Naive B cell (primary cell): ENCODE data around the gene PELO. TPM values are rescaled to one million over a fixed set of nuclear protein-coding genes. Genes with fewer than 3 reads are reported as not detected.
"Not testable (repeated sequence)": the region's sequence is repeated elsewhere in the genome, so short reads cannot be mapped to it uniquely, and the experiment has no call there.

Experiments
- ATAC-seq, 2 donors: fragments of 150-1000 bp; cut with Tn5 transposase; 2 replicates each; pipeline ENCODE4 v1.10.0; 2021; ENCODE audit warnings: low read depth in 2 of 2, mild to moderate bottlenecking in 2 of 2, moderate library complexity in 2 of 2
- DNase-seq: peaks from one replicate; pipeline ENCODE4 v3.0.0; 2022
- H3K27ac Mint-ChIP-seq, 6 donors: one replicate each; pipeline ENCODE4 v1.8.0; 2020 to 2022; ENCODE audit warnings: mild to moderate bottlenecking in 6 of 6, mixed read lengths in 6 of 6, moderate library complexity in 5 of 6, inconsistent platforms in 2 of 6
- H3K27me3 Mint-ChIP-seq, 3 donors: one replicate each; pipeline ENCODE4 v1.8.0; 2021 to 2022; ENCODE audit warnings: mixed read lengths in 3 of 3, mild to moderate bottlenecking in 1 of 3
- H3K36me3 Mint-ChIP-seq, 2 donors: one replicate each; pipeline ENCODE4 v1.8.0; 2020 to 2022; ENCODE audit warnings: mixed read lengths in 2 of 2, inconsistent platforms in 1 of 2, mild to moderate bottlenecking in 1 of 2
- H3K4me1 Mint-ChIP-seq, 3 donors: one replicate each; pipeline ENCODE4 v1.8.0; 2020 to 2022; ENCODE audit warnings: mixed read lengths in 3 of 3, inconsistent platforms in 1 of 3, mild to moderate bottlenecking in 1 of 3, moderate library complexity in 1 of 3
- H3K4me3 Mint-ChIP-seq, 8 donors: one replicate each; pipeline ENCODE4 v1.8.0; 2020 to 2022; ENCODE audit warnings: mild to moderate bottlenecking in 8 of 8, mixed read lengths in 8 of 8, moderate library complexity in 8 of 8, inconsistent platforms in 2 of 8
- H3K9me3 Mint-ChIP-seq, 7 donors: one replicate each; pipeline ENCODE4 v1.8.0; 2020 to 2022; ENCODE audit warnings: mixed read lengths in 7 of 7, mild to moderate bottlenecking in 5 of 7, inconsistent platforms in 2 of 7, moderate library complexity in 1 of 7
- polyA plus RNA-seq, 6 donors: library from polyadenylated mRNA; unstranded; fragments of 300-500 nt; fragmentation: Illumina TruSeq; gene quantifications; one replicate each; pipeline ENCODE4 v1.2.3, GENCODE V29; 2021; ENCODE audit warnings: low read depth in 6 of 6

Gene PELO, protein sequence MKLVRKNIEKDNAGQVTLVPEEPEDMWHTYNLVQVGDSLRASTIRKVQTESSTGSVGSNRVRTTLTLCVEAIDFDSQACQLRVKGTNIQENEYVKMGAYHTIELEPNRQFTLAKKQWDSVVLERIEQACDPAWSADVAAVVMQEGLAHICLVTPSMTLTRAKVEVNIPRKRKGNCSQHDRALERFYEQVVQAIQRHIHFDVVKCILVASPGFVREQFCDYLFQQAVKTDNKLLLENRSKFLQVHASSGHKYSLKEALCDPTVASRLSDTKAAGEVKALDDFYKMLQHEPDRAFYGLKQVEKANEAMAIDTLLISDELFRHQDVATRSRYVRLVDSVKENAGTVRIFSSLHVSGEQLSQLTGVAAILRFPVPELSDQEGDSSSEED
- 1 to 10 TPM; 1.3 to 3.6 (median 1.8) TPM for polyA plus RNA-seq

DNA sequence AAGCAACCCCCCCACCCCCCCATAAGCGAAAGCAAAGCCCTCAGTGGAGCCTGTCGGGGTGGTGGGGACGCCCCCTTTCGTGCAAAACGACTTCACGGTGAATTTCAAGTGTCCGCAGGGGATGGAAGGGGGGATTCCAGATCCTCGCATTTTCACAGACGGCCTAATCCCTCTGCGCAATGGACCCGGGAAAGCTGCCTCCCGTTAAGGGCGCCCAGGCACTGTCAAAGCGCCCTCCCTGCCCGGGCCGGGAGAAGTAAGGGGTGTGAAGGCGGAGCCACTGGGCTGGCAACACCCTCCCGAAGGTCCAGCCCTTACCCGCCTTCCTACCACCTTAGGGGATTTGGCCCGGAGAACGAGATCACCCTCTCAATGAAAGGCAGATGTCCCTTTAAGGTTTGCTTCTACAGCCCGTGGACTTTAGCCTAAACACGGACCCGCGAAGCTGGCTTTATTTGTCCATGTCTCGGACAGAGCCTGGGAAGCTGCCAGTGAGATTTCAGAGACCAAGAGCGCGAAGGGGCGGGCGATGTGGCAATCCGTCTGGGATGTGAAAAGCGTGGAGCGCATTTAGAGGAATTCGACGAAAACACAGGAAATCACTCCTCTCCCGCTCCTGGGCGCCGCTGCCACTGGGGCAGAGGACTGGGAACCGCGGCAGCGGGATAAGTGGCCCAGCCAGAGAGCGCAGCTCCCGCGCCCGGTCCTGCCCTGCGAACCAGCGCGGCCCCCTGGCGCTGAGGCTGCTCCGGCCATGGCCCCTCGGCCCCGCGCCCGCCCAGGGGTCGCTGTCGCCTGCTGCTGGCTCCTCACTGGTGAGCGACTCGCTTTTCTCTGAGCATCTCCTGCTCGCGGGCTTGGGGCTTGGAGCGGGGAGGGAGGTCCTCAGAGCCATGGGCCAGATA lies at the start of gene PELO, which contains the start of gene ITGA1:
Gene PELO, plus strand, starts transcription at position 317 of the 905 bp plus-strand sequence. CDS start 12,479 bp downstream, outside the sequence.
Gene ITGA1, plus strand, starts transcription at position 317 of the 905 bp plus-strand sequence. Its CDS starts 438 bp downstream, at position 755.
- Mint-ChIP-seq H3K27ac (peak within 1 kb of the TSS in 3 of 6 donors; percentile 12 to 79 (median 75)), H3K27me3 (peaks cover 52 to 68% (median 53%) of the 10 kb centered on the region in 3 donors), H3K4me3 (peak within 1 kb of the TSS; percentile 82 to 92 (median 87)), H3K36me3 (no peaks in the 10 kb centered on the region), H3K4me1 (peaks cover 14 to 17% (median 14%) of the 10 kb centered on the region in 3 donors), H3K9me3 (no peaks in the 10 kb centered on the region)
- DNase-seq (peak; percentile 33), ATAC-seq (peak; percentile 68 to 73)

DNA sequence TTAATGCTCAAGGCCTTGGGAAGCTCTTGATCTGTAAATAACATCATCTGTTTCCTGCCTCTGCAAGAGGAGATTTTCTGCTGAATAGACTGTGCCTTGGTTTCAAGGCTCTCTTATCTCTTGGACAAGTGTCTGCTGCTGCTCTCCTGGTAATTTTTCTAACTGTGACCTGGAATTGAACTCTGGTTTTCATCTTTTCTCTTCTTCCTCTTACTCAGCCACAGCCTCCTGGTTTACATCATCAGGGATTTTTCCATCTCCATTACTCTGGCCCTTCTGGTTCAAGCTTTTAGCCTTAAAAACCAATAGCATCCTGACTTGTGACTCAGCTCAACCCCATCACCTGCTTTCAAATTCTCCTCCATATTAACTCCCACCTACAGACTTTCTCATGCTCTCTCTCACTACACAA lies 49.6 kb upstream of the PELO start:
- no peak for ATAC-seq
- Mint-ChIP-seq H3K27ac (no peak overlapping the region), H3K27me3 (peaks cover 0 to 4% (median 0%) of the 10 kb centered on the region in 3 donors), H3K36me3 (no peaks in the 10 kb centered on the region), H3K4me1 (no peaks in the 10 kb centered on the region), H3K9me3 (peaks cover 0 to 4% (median 0%) of the 10 kb centered on the region in 7 donors), H3K4me3 (no peak overlapping the region)
- DNase-seq, result no peak

DNA sequence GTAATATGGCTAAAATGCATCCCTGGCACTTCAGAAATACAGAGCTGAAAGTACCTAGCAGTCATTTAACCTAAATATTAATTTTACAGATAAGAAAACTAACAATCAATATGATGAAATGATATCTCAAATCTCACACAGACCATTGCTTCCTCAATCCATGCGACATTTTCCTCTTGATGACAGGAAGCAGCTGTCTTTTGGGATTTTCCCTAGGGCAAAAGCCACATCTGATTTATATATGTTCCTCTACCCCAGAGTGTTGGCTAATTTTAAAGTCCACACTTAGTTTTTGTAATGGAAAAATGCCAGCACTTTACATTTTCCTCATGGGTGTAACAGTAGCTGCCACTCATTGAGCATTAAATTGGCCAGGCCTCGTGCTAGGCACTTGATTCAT lies 47.7 kb upstream of the PELO start:
- no peak overlapping the region for H3K27ac Mint-ChIP-seq
- H3K4me1 Mint-ChIP-seq, result no peaks in the 10 kb centered on the region
- no peak for DNase-seq
- H3K4me3 Mint-ChIP-seq, result no peak overlapping the region
- peaks cover 0 to 4% (median 0%) of the 10 kb centered on the region in 7 donors for H3K9me3 Mint-ChIP-seq
- no peaks in the 10 kb centered on the region for H3K36me3 Mint-ChIP-seq
- peaks cover 0 to 4% (median 0%) of the 10 kb centered on the region in 3 donors for H3K27me3 Mint-ChIP-seq
- no peak for ATAC-seq

DNA sequence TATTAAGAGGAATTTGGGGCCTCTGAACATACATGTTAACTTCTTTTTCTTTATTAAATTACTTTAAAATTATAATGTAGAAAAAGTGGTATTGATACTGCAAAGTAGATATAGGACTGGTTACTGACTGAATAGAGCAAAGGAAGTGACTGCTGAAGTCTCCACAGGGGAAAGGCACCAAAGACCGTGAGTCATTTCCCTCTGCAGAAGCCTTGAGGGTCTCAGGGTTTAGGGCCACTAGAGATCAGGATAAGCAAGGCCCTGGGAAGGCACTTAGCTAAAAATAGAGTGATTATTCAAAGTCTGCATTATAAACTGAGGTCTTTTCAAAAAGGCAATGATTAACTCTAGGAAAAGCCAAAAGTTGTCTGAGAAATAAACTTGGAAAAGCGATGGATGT lies 44.7 kb upstream of the PELO start:
- Mint-ChIP-seq H3K9me3 (no peaks in the 10 kb centered on the region), H3K4me1 (no peaks in the 10 kb centered on the region), H3K4me3 (peak overlapping the region in 1 of 8 donors; percentile 4), H3K36me3 (no peaks in the 10 kb centered on the region), H3K27me3 (peaks cover 0 to 4% (median 0%) of the 10 kb centered on the region in 3 donors), H3K27ac (no peak overlapping the region)
- no peak for DNase-seq
- ATAC-seq, result no peak

DNA sequence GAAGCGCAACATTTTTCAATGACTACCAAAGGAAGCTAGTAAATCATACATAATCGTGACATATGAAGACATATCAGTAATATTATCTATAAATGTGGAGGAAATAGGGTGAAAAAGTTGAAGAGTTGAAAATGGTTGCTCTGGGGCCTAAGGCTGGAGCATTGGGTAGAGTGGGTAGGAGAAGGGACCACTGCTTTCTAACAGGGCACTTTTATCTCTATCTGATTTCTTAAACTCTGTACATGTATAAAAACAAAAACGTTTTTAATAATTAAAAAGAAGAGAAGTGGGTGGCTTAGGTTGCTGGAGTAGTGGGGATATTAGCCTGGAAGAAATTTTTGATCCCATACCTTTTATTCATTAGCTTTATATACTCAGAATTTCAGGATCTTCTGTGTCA lies 44.2 kb upstream of the PELO start:
- H3K4me3 Mint-ChIP-seq, result no peak overlapping the region

DNA sequence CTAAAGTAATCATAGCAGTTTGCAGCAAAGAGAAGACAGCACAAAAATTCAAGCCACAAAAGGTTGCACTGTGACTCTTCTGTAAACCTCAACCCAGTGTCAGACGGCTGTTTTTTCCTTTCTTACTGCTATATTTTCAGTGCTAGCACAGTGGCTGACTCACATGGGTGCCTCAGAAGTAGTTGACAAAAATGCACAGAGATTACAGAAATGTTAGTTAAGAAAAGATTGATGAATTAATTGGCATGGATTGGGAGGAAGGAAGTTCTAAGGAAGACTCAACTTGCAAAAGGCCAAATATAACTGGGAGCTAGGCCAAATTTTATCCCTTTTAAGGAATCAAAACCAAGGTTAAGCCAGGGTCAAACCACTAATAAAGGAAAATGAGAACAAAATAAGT lies 43.7 kb upstream of the PELO start:
- Mint-ChIP-seq H3K27me3 (peaks cover 0 to 4% (median 0%) of the 10 kb centered on the region in 3 donors), H3K9me3 (no peaks in the 10 kb centered on the region), H3K36me3 (no peaks in the 10 kb centered on the region), H3K4me3 (no peak overlapping the region), H3K27ac (no peak overlapping the region), H3K4me1 (no peaks in the 10 kb centered on the region)
- no peak for ATAC-seq
- no peak for DNase-seq

More for the DNA sequence above, 44.2 kb upstream of the PELO start:
- Mint-ChIP-seq H3K36me3 (no peaks in the 10 kb centered on the region), H3K27ac (no peak overlapping the region), H3K4me1 (no peaks in the 10 kb centered on the region), H3K9me3 (no peaks in the 10 kb centered on the region), H3K27me3 (peaks cover 0 to 4% (median 0%) of the 10 kb centered on the region in 3 donors)
- DNase-seq, result no peak
- no peak for ATAC-seq

DNA sequence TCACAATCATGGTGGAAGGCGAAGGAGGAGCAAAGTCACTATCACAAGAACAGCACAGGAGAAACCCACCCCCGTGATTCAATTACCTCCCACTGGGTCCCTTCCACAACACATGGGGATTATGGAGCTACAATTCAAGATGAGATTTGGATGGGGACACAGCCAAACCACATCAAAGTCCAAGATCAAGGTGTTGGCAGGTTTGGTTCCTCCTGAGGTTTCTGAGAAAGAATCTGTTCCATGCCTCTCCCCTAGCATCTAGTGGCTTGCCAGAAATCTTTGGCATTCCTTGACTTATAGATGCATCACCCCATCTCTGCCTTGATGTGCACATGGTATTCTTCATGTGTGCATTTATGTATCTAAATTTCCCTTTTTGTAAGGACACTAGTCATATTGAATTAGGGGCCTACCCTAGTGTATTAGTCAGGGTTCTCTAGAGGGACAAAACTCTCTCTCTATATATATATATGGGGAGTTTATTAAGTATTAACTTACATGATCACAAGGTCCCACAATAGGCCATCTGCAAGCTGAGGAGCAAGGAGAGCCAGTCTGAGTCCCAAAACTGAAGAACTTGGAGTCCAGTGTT lies 42.8 kb upstream of the PELO start:
- not testable (repeated sequence) for H3K36me3 Mint-ChIP-seq, H3K27me3 Mint-ChIP-seq, DNase-seq, ATAC-seq, H3K4me1 Mint-ChIP-seq, H3K27ac Mint-ChIP-seq, H3K4me3 Mint-ChIP-seq, H3K9me3 Mint-ChIP-seq

DNA sequence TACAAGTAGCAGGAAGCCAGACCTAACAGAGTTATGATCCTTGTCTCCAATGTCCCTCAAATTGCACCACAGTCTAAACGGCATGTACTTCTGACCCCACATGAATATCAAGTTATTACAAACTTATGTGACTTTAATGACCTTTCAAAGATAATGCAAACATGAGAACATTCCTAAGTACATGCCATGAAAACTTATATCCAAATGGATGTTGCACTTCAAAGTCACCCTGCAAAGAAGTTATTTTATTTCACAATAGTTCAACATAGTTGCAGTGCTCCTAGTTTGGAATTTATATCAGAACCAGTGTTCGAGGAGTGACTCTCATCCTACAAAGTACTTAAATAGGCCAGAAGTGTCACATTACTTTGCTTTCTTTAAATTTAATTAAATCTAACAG lies 41.2 kb upstream of the PELO start:
- Mint-ChIP-seq H3K27ac (no peak overlapping the region), H3K4me1 (no peaks in the 10 kb centered on the region), H3K4me3 (no peak overlapping the region), H3K9me3 (no peaks in the 10 kb centered on the region), H3K36me3 (no peaks in the 10 kb centered on the region), H3K27me3 (peaks cover 0 to 9% (median 0%) of the 10 kb centered on the region in 3 donors)
- ATAC-seq, result no peak
- DNase-seq, result no peak

DNA sequence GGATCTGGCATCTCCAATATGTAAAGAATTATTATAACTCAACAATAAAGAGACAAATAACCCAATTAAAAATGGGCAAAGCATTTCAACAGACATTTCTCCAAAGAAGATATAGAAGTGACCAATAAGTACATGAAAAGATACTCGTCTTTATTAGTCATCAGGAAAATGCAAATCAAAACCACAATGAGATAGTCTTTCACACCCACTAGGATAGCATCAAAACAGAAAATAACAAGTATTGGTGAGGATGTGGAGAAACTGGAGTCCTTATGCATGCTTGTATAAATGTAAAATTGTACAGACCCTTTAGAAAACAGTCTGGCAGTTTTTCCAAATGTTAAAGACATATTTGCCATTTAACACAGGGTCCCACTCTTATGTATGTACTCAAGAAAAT lies 39.1 kb upstream of the PELO start:
- Mint-ChIP-seq H3K4me1 (no peaks in the 10 kb centered on the region), H3K27me3 (peaks cover 6 to 21% (median 6%) of the 10 kb centered on the region in 3 donors), H3K36me3 (no peaks in the 10 kb centered on the region), H3K9me3 (no peaks in the 10 kb centered on the region), H3K4me3 (no peak overlapping the region), H3K27ac (no peak overlapping the region)
- DNase-seq (no peak), ATAC-seq (no peak)

DNA sequence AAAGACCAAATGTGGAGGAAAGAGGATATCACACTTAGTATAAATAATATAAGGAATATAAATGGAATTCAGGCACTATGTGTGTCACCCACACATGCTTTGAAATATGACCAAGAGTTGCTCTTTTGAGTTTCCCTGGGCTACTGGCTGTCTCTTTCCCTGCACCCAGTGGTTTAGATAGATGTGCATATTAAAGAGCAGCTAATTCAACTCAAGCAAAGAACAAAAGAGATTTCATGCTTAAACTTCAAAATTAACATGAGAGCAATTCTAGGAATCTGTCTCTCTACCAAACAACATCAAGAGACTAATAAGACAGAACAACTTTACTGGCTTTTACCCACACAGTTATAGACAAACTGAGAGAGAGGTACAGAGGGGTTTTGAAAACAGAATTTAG lies 38.0 kb upstream of the PELO start:
- H3K4me3 Mint-ChIP-seq, result no peak overlapping the region
- no peak overlapping the region for H3K27ac Mint-ChIP-seq
- DNase-seq (no peak), ATAC-seq (no peak)
- no peaks in the 10 kb centered on the region for H3K9me3 Mint-ChIP-seq
- H3K27me3 Mint-ChIP-seq, result peaks cover 7 to 23% (median 9%) of the 10 kb centered on the region in 3 donors
- H3K36me3 Mint-ChIP-seq, result no peaks in the 10 kb centered on the region
- no peaks in the 10 kb centered on the region for H3K4me1 Mint-ChIP-seq

DNA sequence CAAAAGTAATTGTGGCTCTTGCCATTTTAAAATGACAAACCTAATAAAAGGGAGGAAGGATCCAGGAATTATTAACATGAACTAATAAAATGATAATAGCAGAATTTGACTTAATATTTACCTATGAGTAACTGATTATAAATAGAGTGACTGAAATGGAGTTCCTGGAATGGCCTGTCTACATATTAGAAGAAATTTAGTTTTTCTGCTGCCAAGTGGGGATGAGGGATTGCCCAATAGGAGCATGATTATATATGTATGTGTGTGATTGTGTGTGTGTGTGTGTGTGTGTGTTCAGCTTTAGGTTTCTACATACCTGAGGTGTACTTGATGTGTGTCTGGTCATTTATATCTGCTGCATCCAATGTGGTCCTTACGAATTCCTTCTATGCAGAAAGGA lies 36.6 kb upstream of the PELO start:
- no peak for DNase-seq
- Mint-ChIP-seq H3K27ac (no peak overlapping the region), H3K4me3 (no peak overlapping the region), H3K27me3 (peaks cover 7 to 23% (median 9%) of the 10 kb centered on the region in 3 donors), H3K36me3 (no peaks in the 10 kb centered on the region), H3K9me3 (no peaks in the 10 kb centered on the region), H3K4me1 (no peaks in the 10 kb centered on the region)
- no peak for ATAC-seq

DNA sequence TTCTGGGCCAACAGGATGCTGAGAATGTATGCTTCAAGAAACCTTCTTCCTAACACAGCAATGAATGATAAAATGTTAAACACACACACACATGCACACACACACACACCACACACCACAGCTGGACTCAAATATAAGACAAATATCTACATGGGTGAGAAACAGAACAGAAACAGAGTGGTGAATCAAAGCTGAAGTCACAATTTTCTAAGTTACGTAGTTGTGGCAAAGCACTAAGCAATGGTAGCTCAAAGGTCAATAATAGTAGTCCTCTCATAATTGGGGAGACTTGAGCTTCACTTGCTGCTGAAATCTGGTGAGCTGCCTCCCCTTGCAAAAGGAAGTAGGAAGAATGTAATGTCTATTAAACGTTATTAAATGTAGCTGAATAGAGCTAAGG lies 33.7 kb upstream of the PELO start:
- no peak overlapping the region for H3K27ac Mint-ChIP-seq
- H3K4me1 Mint-ChIP-seq, result no peaks in the 10 kb centered on the region
- H3K36me3 Mint-ChIP-seq, result no peaks in the 10 kb centered on the region
- H3K9me3 Mint-ChIP-seq, result no peaks in the 10 kb centered on the region
- DNase-seq (no peak), ATAC-seq (no peak)
- peaks cover 7 to 23% (median 9%) of the 10 kb centered on the region in 3 donors for H3K27me3 Mint-ChIP-seq
- H3K4me3 Mint-ChIP-seq, result no peak overlapping the region

DNA sequence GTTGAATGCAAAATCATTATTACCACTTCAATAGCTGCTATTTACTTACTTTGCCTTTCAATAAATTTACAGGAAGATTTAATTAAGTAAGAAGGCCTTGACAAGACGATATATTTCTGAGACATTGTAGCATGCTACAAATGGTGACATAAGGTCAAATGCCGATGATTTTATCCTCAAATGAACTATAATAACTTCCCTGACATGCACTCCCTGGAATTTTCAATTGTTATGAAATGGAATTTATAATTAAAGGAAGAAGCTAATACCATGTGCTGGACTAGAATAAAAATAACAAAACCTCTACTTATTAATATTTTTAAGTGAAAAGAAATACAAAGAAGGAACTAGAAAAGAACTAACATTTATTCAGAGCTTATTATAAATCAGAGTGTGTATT lies 30.2 kb upstream of the PELO start:
- ATAC-seq, result no peak
- Mint-ChIP-seq H3K9me3 (no peaks in the 10 kb centered on the region), H3K4me3 (no peak overlapping the region), H3K4me1 (no peaks in the 10 kb centered on the region), H3K36me3 (no peaks in the 10 kb centered on the region), H3K27ac (no peak overlapping the region), H3K27me3 (peaks cover 7 to 12% (median 9%) of the 10 kb centered on the region in 3 donors)
- DNase-seq, result no peak
